ENCODE data around the gene CFAP20DC.

Gene CFAP20DC

GRCh38 chr3:58965865-58966264 is 84.0 kb downstream of the CFAP20DC start:
- Histone ChIP-seq H3K4me2 (ENCODE audit: insufficient read depth, low read length, poor library complexity, severe bottlenecking) (no peak overlapping the region), H3K4me1 (ENCODE audit: control insufficient read depth in 2 of 2, insufficient read depth in 1 of 2, low read depth in 1 of 2, low read length in 2 of 2) (peaks cover 0 to 4% of the 10 kb centered on the region in 2 donors), H2BK120ac (ENCODE audit: low read depth, low read length) (no peak overlapping the region), H3K79me1 (ENCODE audit: low read depth, low read length) (no peaks in the 10 kb centered on the region), H2BK15ac (ENCODE audit: low read length) (no peak overlapping the region), H2BK12ac (ENCODE audit: low read length) (no peak overlapping the region), H3K4ac (ENCODE audit: low read length) (no peak overlapping the region), H2BK5ac (ENCODE audit: low read length) (no peak overlapping the region), H3K9ac (ENCODE audit: low read depth, low read length, poor library complexity) (peak overlapping the region; percentile 2), H2AK5ac (ENCODE audit: low read depth, low read length) (no peak overlapping the region), H3K9me3 (replicated peaks in 1 of 2; ENCODE audit: control insufficient read depth in 2 of 2, insufficient read depth in 1 of 2, low read depth in 1 of 2, low read length in 2 of 2) (no peaks in the 10 kb centered on the region), H4K91ac (ENCODE audit: low read depth, low read length, poor library complexity) (no peak overlapping the region), H3K14ac (ENCODE audit: low read length) (no peak overlapping the region), H3K4me3 (ENCODE audit: low read length in 2 of 2) (no peak overlapping the region), H4K8ac (ENCODE audit: low read depth, low read length) (no peak overlapping the region), H3K18ac (ENCODE audit: low read length) (no peak overlapping the region), H3K23ac (ENCODE audit: low read depth, low read length, poor library complexity) (no peak overlapping the region), H3K27ac (replicated peaks; ENCODE audit: low read length) (no peak overlapping the region), H3K27me3 (ENCODE audit: control insufficient read depth in 3 of 3, insufficient read depth in 3 of 3, low read depth in 1 of 3, low read length in 3 of 3) (no peaks in the 10 kb centered on the region), H3K36me3 (replicated peaks in 1 of 2; ENCODE audit: control insufficient read depth in 2 of 2, insufficient read depth in 2 of 2, low read length in 2 of 2) (no peaks in the 10 kb centered on the region), H2AFZ (ENCODE audit: low read length) (no peak overlapping the region)
- WGBS, 2 donors (ENCODE audit: extremely low coverage in 2 of 2, insufficient read length in 2 of 2, insufficient replicate concordance in 1 of 2), result no CpG with 5 or more reads among the region's 2 CpGs
- no peak for DNase-seq (ENCODE audit: low spot score)

GRCh38 chr3:58963928-58964503 is 85.8 kb downstream of the CFAP20DC start:
- no peak overlapping the region for H2BK12ac ChIP-seq (ENCODE audit: low read length)
- H3K36me3 ChIP-seq (replicated peaks in 1 of 2; ENCODE audit: control insufficient read depth in 2 of 2, insufficient read depth in 2 of 2, low read length in 2 of 2), result no peaks in the 10 kb centered on the region
- no peaks in the 10 kb centered on the region for H3K79me1 ChIP-seq (ENCODE audit: low read depth, low read length)
- H2BK5ac ChIP-seq (ENCODE audit: low read length), result no peak overlapping the region
- H2BK120ac ChIP-seq (ENCODE audit: low read depth, low read length), result no peak overlapping the region
- no peak overlapping the region for H3K9ac ChIP-seq (ENCODE audit: low read depth, low read length, poor library complexity)
- H3K4me3 ChIP-seq (ENCODE audit: low read length in 2 of 2), result no peak overlapping the region
- H4K91ac ChIP-seq (ENCODE audit: low read depth, low read length, poor library complexity), result no peak overlapping the region
- peak overlapping the region; percentile 54 for H2AFZ ChIP-seq (ENCODE audit: low read length)
- H3K9me3 ChIP-seq (replicated peaks in 1 of 2; ENCODE audit: control insufficient read depth in 2 of 2, insufficient read depth in 1 of 2, low read depth in 1 of 2, low read length in 2 of 2), result no peaks in the 10 kb centered on the region
- H3K4me2 ChIP-seq (ENCODE audit: insufficient read depth, low read length, poor library complexity, severe bottlenecking), result no peak overlapping the region
- H3K4me1 ChIP-seq (ENCODE audit: control insufficient read depth in 2 of 2, insufficient read depth in 1 of 2, low read depth in 1 of 2, low read length in 2 of 2), result peaks cover 0 to 2% of the 10 kb centered on the region in 2 donors
- H3K27me3 ChIP-seq (ENCODE audit: control insufficient read depth in 3 of 3, insufficient read depth in 3 of 3, low read depth in 1 of 3, low read length in 3 of 3), result no peaks in the 10 kb centered on the region
- no peak overlapping the region for H2BK15ac ChIP-seq (ENCODE audit: low read length)
- no peak overlapping the region for H3K23ac ChIP-seq (ENCODE audit: low read depth, low read length, poor library complexity)
- no peak overlapping the region for H3K4ac ChIP-seq (ENCODE audit: low read length)
- H3K18ac ChIP-seq (ENCODE audit: low read length), result no peak overlapping the region
- H4K8ac ChIP-seq (ENCODE audit: low read depth, low read length), result no peak overlapping the region
- H3K14ac ChIP-seq (ENCODE audit: low read length), result no peak overlapping the region
- H3K27ac ChIP-seq (replicated peaks; ENCODE audit: low read length), result no peak overlapping the region
- DNase-seq (ENCODE audit: low spot score), result no peak
- no peak overlapping the region for H2AK5ac ChIP-seq (ENCODE audit: low read depth, low read length)
- no CpG with 5 or more reads among the region's 2 CpGs for WGBS, 2 donors (ENCODE audit: extremely low coverage in 2 of 2, insufficient read length in 2 of 2, insufficient replicate concordance in 1 of 2)

- DNase-seq (ENCODE audit: low spot score), result no peak
- no peaks in the 10 kb centered on the region for H3K36me3 ChIP-seq (replicated peaks in 1 of 2; ENCODE audit: control insufficient read depth in 2 of 2, insufficient read depth in 2 of 2, low read length in 2 of 2)
- H3K4me2 ChIP-seq (ENCODE audit: insufficient read depth, low read length, poor library complexity, severe bottlenecking), result no peak overlapping the region
- no peak overlapping the region for H4K91ac ChIP-seq (ENCODE audit: low read depth, low read length, poor library complexity)
- no peak overlapping the region for H2BK12ac ChIP-seq (ENCODE audit: low read length)
- H3K18ac ChIP-seq (ENCODE audit: low read length), result no peak overlapping the region
- no peak overlapping the region for H3K23ac ChIP-seq (ENCODE audit: low read depth, low read length, poor library complexity)
- no peaks in the 10 kb centered on the region for H3K27me3 ChIP-seq (ENCODE audit: control insufficient read depth in 3 of 3, insufficient read depth in 3 of 3, low read depth in 1 of 3, low read length in 3 of 3)
- H2BK5ac ChIP-seq (ENCODE audit: low read length), result no peak overlapping the region
- no peak overlapping the region for H3K14ac ChIP-seq (ENCODE audit: low read length)
- H3K27ac ChIP-seq (replicated peaks; ENCODE audit: low read length), result no peak overlapping the region
- H2BK15ac ChIP-seq (ENCODE audit: low read length), result no peak overlapping the region
- no peak overlapping the region for H3K9ac ChIP-seq (ENCODE audit: low read depth, low read length, poor library complexity)
- H3K4ac ChIP-seq (ENCODE audit: low read length), result no peak overlapping the region
- no peaks in the 10 kb centered on the region for H3K79me1 ChIP-seq (ENCODE audit: low read depth, low read length)
- no peak overlapping the region for H4K8ac ChIP-seq (ENCODE audit: low read depth, low read length)
- H2AK5ac ChIP-seq (ENCODE audit: low read depth, low read length), result no peak overlapping the region
- H3K4me1 ChIP-seq (ENCODE audit: control insufficient read depth in 2 of 2, insufficient read depth in 1 of 2, low read depth in 1 of 2, low read length in 2 of 2), result peaks cover 0 to 2% of the 10 kb centered on the region in 2 donors
- no CpG with 5 or more reads among the region's 3 CpGs for WGBS, 2 donors (ENCODE audit: extremely low coverage in 2 of 2, insufficient read length in 2 of 2, insufficient replicate concordance in 1 of 2)
- no peak overlapping the region for H2AFZ ChIP-seq (ENCODE audit: low read length)
- H3K4me3 ChIP-seq (ENCODE audit: low read length in 2 of 2), result no peak overlapping the region
- H3K9me3 ChIP-seq (replicated peaks in 1 of 2; ENCODE audit: control insufficient read depth in 2 of 2, insufficient read depth in 1 of 2, low read depth in 1 of 2, low read length in 2 of 2), result no peaks in the 10 kb centered on the region
- no peak overlapping the region for H2BK120ac ChIP-seq (ENCODE audit: low read depth, low read length)
Measured at GRCh38 chr3:58962816-58963215, 87.0 kb downstream of the CFAP20DC start.

- Histone ChIP-seq H2AFZ (ENCODE audit: low read length) (no peak overlapping the region), H3K27ac (replicated peaks; ENCODE audit: low read length) (no peak overlapping the region), H3K14ac (ENCODE audit: low read length) (no peak overlapping the region), H4K91ac (ENCODE audit: low read depth, low read length, poor library complexity) (no peak overlapping the region), H3K4ac (ENCODE audit: low read length) (no peak overlapping the region), H2BK5ac (ENCODE audit: low read length) (no peak overlapping the region), H4K8ac (ENCODE audit: low read depth, low read length) (no peak overlapping the region), H2BK12ac (ENCODE audit: low read length) (no peak overlapping the region), H3K9ac (ENCODE audit: low read depth, low read length, poor library complexity) (no peak overlapping the region), H2BK120ac (ENCODE audit: low read depth, low read length) (no peak overlapping the region), H3K4me2 (ENCODE audit: insufficient read depth, low read length, poor library complexity, severe bottlenecking) (no peak overlapping the region), H3K36me3 (replicated peaks in 1 of 2; ENCODE audit: control insufficient read depth in 2 of 2, insufficient read depth in 2 of 2, low read length in 2 of 2) (no peaks in the 10 kb centered on the region), H2BK15ac (ENCODE audit: low read length) (no peak overlapping the region), H3K27me3 (ENCODE audit: control insufficient read depth in 3 of 3, insufficient read depth in 3 of 3, low read depth in 1 of 3, low read length in 3 of 3) (no peaks in the 10 kb centered on the region), H3K23ac (ENCODE audit: low read depth, low read length, poor library complexity) (no peak overlapping the region), H3K18ac (ENCODE audit: low read length) (no peak overlapping the region), H3K79me1 (ENCODE audit: low read depth, low read length) (no peaks in the 10 kb centered on the region), H3K4me1 (ENCODE audit: control insufficient read depth in 2 of 2, insufficient read depth in 1 of 2, low read depth in 1 of 2, low read length in 2 of 2) (peaks cover 0 to 2% of the 10 kb centered on the region in 2 donors), H3K4me3 (ENCODE audit: low read length in 2 of 2) (no peak overlapping the region), H3K9me3 (replicated peaks in 1 of 2; ENCODE audit: control insufficient read depth in 2 of 2, insufficient read depth in 1 of 2, low read depth in 1 of 2, low read length in 2 of 2) (no peaks in the 10 kb centered on the region), H2AK5ac (ENCODE audit: low read depth, low read length) (no peak overlapping the region)
- no CpG with 5 or more reads among the region's 2 CpGs for WGBS, 2 donors (ENCODE audit: extremely low coverage in 2 of 2, insufficient read length in 2 of 2, insufficient replicate concordance in 1 of 2)
- DNase-seq (ENCODE audit: low spot score), result no peak
Measured at GRCh38 chr3:58962040-58962651, 87.7 kb downstream of the CFAP20DC start.

Data from neuronal stem cell (in vitro differentiated cells).